ENCODE results near the gene GLCCI1.

DNA sequence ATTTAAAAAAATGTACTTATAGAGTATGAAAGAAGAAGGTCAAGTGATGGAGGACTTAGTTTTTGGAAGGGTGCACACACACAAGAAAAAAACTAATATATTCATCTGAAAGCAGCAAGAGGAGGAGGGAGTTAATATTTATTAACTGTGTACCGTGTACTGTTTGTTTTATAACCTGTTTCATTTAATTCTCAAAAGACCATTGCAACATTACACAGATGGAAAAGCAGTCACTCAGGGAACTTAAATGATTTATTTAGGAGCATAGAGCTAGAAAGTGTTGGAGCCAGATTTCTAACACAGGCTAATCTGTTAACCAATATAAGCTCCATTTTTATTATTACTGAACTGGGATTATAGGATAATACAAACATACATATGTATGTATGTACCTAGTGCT, 36.7 kb downstream of the GLCCI1 start:
- TF ChIP-seq, protein P1, sequence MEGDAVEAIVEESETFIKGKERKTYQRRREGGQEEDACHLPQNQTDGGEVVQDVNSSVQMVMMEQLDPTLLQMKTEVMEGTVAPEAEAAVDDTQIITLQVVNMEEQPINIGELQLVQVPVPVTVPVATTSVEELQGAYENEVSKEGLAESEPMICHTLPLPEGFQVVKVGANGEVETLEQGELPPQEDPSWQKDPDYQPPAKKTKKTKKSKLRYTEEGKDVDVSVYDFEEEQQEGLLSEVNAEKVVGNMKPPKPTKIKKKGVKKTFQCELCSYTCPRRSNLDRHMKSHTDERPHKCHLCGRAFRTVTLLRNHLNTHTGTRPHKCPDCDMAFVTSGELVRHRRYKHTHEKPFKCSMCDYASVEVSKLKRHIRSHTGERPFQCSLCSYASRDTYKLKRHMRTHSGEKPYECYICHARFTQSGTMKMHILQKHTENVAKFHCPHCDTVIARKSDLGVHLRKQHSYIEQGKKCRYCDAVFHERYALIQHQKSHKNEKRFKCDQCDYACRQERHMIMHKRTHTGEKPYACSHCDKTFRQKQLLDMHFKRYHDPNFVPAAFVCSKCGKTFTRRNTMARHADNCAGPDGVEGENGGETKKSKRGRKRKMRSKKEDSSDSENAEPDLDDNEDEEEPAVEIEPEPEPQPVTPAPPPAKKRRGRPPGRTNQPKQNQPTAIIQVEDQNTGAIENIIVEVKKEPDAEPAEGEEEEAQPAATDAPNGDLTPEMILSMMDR (IDR thresholded peaks at IDR 0.05) = no peak
- TF ChIP-seq POLR2AphosphoS5 (IDR thresholded peaks at IDR 0.05) (no peak), POLR2A (IDR thresholded peaks at IDR 0.05) (no peak), EP300 (IDR thresholded peaks at IDR 0.05) (no peak)
